ENCODE results near the gene RNU5B-1.

RNU5B-1 gene

GRCh38 chr15:65329288-65329983, 25.0 kb downstream of the RNU5B-1 start:
- no peak for DNase-seq

- DNase-seq: no peak
Observed at GRCh38 chr15:65329984-65330735, 25.7 kb downstream of the RNU5B-1 start.

GRCh38 chr15:65330934-65331645, 26.6 kb downstream of the RNU5B-1 start:
- no peak for DNase-seq

- DNase-seq: no peak
Observed at GRCh38 chr15:65331811-65332210, 27.3 kb downstream of the RNU5B-1 start.

- no peak for DNase-seq
Observed at GRCh38 chr15:65332391-65333147, 28.1 kb downstream of the RNU5B-1 start.

GRCh38 chr15:65333148-65333820, 28.8 kb downstream of the RNU5B-1 start:
- no peak for DNase-seq

- DNase-seq: no peak
Observed at GRCh38 chr15:65333856-65334255, 29.4 kb downstream of the RNU5B-1 start.

- no peak for DNase-seq
Observed at GRCh38 chr15:65334586-65335231, 30.2 kb downstream of the RNU5B-1 start.

GRCh38 chr15:65335278-65336055, 31.0 kb downstream of the RNU5B-1 start:
- DNase-seq: no peak

- DNase-seq: no peak
Observed at GRCh38 chr15:65336493-65337435, 32.3 kb downstream of the RNU5B-1 start.

GRCh38 chr15:65337436-65338070, 33.1 kb downstream of the RNU5B-1 start:
- no peak for DNase-seq

- no peak for DNase-seq
Observed at GRCh38 chr15:65338366-65338765, 33.9 kb downstream of the RNU5B-1 start.

- no peak for DNase-seq
Observed at GRCh38 chr15:65338823-65339222, 34.3 kb downstream of the RNU5B-1 start.

GRCh38 chr15:65339416-65339815, 34.9 kb downstream of the RNU5B-1 start:
- DNase-seq: no peak

GRCh38 chr15:65339920-65340319, 35.4 kb downstream of the RNU5B-1 start:
- DNase-seq: no peak

- no peak for DNase-seq
Observed at GRCh38 chr15:65342493-65342892, 38.0 kb downstream of the RNU5B-1 start.

- no peak for DNase-seq
Observed at GRCh38 chr15:65343374-65343981, 39.0 kb downstream of the RNU5B-1 start.

- no peak for DNase-seq
Observed at GRCh38 chr15:65344214-65344913, 39.9 kb downstream of the RNU5B-1 start.

All from stimulated activated CD4-positive, alpha-beta T cell treated with anti-CD3 and anti-CD28 coated beads, Interleukin-4, amount 100 ng/mL, for 4 hours (primary cell).